HepG2 (cell line): ENCODE data around the gene POGK. TPM values are rescaled to one million over a fixed set of nuclear protein-coding genes. Genes with fewer than 3 reads are reported as not detected.

Experiments
- DMAP1 ChIP-seq: IDR thresholded peaks from 2 replicates; pipeline ENCODE4 v1.6.1; 2016
- EED ChIP-seq: sonication (generic); formaldehyde crosslinking; IDR thresholded peaks from 2 replicates; pipeline ENCODE4 v1.5.0; 2020; ENCODE audit warnings: mild to moderate bottlenecking, missing genetic modification reagents
- PHF21A ChIP-seq: sonication (generic); formaldehyde crosslinking; IDR thresholded peaks from 2 replicates; pipeline ENCODE4 v1.5.0; 2020; ENCODE audit warnings: mild to moderate bottlenecking, missing genetic modification reagents
- RNF2 ChIP-seq: fragments of 450-650 bp; conservative IDR thresholded peaks from 2 replicates; pipeline ENCODE4 v1.6.1; 2016; ENCODE audit warnings: low read depth
- SNAPC2 ChIP-seq: sonication (generic); formaldehyde crosslinking; IDR thresholded peaks from 2 replicates; pipeline ENCODE4 v1.8.1; 2022; ENCODE audit warnings: mild to moderate bottlenecking, missing genetic modification reagents
- TCF12 ChIP-seq, 2 experiments: fragments of 450-650 bp in 1 of 2; sonication (generic) in 1 of 2; formaldehyde crosslinking in 1 of 2; IDR thresholded peaks; 2 replicates each; pipeline versions ENCODE4 v1.6.1 to v1.8.0; 2017 to 2022; ENCODE audit warnings: antibody characterized with exemption in 1 of 2, mild to moderate bottlenecking in 1 of 2, missing genetic modification reagents in 1 of 2, moderate library complexity in 1 of 2
- U2AF1 ChIP-seq: fragments of 200-400 bp; formaldehyde crosslinking; optimal IDR thresholded peaks from 2 replicates; pipeline ENCODE3; 2017; ENCODE audit warnings: mild to moderate bottlenecking, low read depth, low read length
- ZMYM4 ChIP-seq: sonication (generic); formaldehyde crosslinking; IDR thresholded peaks from 2 replicates; pipeline ENCODE4 v1.8.1; 2023; ENCODE audit warnings: mild to moderate bottlenecking, missing genetic modification reagents
- ZNF160 ChIP-seq: sonication (generic); formaldehyde crosslinking; IDR thresholded peaks from 2 replicates; pipeline ENCODE4 v1.8.0; 2022; ENCODE audit warnings: mild to moderate bottlenecking, inconsistent platforms, missing genetic modification reagents
- ZNF282 ChIP-seq: fragments of 450-650 bp; IDR thresholded peaks from 2 replicates; pipeline ENCODE4 v1.6.1; 2018; ENCODE audit not compliant: partially characterized antibody
- ZNF850 ChIP-seq: sonication (generic); formaldehyde crosslinking; conservative IDR thresholded peaks from 2 replicates; pipeline ENCODE4 v1.9.0; 2021; ENCODE audit warnings: mild to moderate bottlenecking, missing genetic modification reagents
- polyA plus RNA-seq, 8 experiments: library from polyadenylated mRNA; depleted of rRNA in 3 of 8; stranded (reverse) in 7 of 8; unstranded in 1 of 8; fragments of >200 nt; fragmentation: Illumina TruSeq in 4 of 8; extraction: Trizol in 4 of 8; gene quantifications; 2 replicates each; pipeline versions ENCODE4 v1.2.1 to v1.2.3, GENCODE V29; 2011 to 2016; ENCODE audit warnings: low read depth in 4 of 8, missing spikeins in 1 of 8, mixed read lengths in 1 of 8; ENCODE audit not compliant: insufficient read depth in 1 of 8
- total RNA-seq, 5 experiments: library from RNA; depleted of rRNA; stranded (reverse); fragments of >200 nt; fragmentation: Illumina TruSeq; extraction: Trizol; gene quantifications; 2 replicates each; pipeline ENCODE4 v1.2.3, GENCODE V29; 2016; ENCODE audit warnings: low read depth in 1 of 5
- TF ChIP-seq, protein P1 (sequence below): sonication (generic); formaldehyde crosslinking; IDR thresholded peaks from 2 replicates; pipeline ENCODE4 v1.5.0; 2020; ENCODE audit warnings: mild to moderate bottlenecking, missing genetic modification reagents, moderate library complexity
- TF ChIP-seq, protein P2 (sequence below): sonication (generic); formaldehyde crosslinking; IDR thresholded peaks from 2 replicates; pipeline ENCODE4 v1.5.0; 2020; ENCODE audit warnings: mild to moderate bottlenecking, missing genetic modification reagents, borderline replicate concordance
- TF ChIP-seq, protein P3 (sequence below): sonication (generic); formaldehyde crosslinking; IDR thresholded peaks from 2 replicates; pipeline ENCODE4 v1.4.0; 2020; ENCODE audit warnings: missing genetic modification reagents, borderline replicate concordance
- TF ChIP-seq, protein P4 (sequence below): IDR thresholded peaks from 2 replicates; pipeline ENCODE4 v1.6.1; 2016; ENCODE audit warnings: low read depth

POGK gene
- total and polyA plus RNA-seq, 2 of the 13 experiments (the other 11 are each of a cell fraction or from before 2014, with no cell fraction given): 4.8 to 16.2 TPM

DNA sequence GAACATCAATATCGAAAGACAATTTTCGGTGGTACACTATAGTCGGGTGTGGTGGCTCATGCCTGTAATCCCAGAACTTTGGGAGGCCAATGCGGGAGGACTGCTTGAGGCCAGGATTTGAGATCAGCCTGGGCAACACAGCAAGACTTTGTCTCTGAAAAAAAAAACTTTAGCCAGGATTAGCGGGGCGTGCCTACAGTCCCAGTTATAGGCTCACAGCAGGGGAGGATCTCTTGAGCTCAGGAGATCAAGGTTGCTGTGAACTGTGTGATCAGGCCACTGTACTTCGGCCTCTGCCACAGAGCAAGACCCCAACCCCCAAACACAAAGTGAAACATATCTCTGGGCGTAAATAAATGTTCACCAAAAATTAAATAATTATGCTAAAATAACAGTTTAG, 35.2 kb downstream of the POGK start (continued):
- no peak for TF ChIP-seq TCF12 (IDR thresholded peaks at IDR 0.05)
- no peak for TF ChIP-seq TCF12 (CRISPR knock-in tag; IDR thresholded peaks at IDR 0.05)
- no peak for TF ChIP-seq SNAPC2
- no peak for TF ChIP-seq EED (CRISPR knock-in tag)
- TF ChIP-seq PHF21A: peak; percentile 40; the same call in 1 of the 2 replicates
- TF ChIP-seq, protein P1, sequence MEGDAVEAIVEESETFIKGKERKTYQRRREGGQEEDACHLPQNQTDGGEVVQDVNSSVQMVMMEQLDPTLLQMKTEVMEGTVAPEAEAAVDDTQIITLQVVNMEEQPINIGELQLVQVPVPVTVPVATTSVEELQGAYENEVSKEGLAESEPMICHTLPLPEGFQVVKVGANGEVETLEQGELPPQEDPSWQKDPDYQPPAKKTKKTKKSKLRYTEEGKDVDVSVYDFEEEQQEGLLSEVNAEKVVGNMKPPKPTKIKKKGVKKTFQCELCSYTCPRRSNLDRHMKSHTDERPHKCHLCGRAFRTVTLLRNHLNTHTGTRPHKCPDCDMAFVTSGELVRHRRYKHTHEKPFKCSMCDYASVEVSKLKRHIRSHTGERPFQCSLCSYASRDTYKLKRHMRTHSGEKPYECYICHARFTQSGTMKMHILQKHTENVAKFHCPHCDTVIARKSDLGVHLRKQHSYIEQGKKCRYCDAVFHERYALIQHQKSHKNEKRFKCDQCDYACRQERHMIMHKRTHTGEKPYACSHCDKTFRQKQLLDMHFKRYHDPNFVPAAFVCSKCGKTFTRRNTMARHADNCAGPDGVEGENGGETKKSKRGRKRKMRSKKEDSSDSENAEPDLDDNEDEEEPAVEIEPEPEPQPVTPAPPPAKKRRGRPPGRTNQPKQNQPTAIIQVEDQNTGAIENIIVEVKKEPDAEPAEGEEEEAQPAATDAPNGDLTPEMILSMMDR (CRISPR knock-in tag): no peak
- peak; percentile 57; the same call in 1 of the 2 replicates for TF ChIP-seq ZMYM4
- no peak for TF ChIP-seq DMAP1 (CRISPR knock-in tag)
- TF ChIP-seq, protein P2, sequence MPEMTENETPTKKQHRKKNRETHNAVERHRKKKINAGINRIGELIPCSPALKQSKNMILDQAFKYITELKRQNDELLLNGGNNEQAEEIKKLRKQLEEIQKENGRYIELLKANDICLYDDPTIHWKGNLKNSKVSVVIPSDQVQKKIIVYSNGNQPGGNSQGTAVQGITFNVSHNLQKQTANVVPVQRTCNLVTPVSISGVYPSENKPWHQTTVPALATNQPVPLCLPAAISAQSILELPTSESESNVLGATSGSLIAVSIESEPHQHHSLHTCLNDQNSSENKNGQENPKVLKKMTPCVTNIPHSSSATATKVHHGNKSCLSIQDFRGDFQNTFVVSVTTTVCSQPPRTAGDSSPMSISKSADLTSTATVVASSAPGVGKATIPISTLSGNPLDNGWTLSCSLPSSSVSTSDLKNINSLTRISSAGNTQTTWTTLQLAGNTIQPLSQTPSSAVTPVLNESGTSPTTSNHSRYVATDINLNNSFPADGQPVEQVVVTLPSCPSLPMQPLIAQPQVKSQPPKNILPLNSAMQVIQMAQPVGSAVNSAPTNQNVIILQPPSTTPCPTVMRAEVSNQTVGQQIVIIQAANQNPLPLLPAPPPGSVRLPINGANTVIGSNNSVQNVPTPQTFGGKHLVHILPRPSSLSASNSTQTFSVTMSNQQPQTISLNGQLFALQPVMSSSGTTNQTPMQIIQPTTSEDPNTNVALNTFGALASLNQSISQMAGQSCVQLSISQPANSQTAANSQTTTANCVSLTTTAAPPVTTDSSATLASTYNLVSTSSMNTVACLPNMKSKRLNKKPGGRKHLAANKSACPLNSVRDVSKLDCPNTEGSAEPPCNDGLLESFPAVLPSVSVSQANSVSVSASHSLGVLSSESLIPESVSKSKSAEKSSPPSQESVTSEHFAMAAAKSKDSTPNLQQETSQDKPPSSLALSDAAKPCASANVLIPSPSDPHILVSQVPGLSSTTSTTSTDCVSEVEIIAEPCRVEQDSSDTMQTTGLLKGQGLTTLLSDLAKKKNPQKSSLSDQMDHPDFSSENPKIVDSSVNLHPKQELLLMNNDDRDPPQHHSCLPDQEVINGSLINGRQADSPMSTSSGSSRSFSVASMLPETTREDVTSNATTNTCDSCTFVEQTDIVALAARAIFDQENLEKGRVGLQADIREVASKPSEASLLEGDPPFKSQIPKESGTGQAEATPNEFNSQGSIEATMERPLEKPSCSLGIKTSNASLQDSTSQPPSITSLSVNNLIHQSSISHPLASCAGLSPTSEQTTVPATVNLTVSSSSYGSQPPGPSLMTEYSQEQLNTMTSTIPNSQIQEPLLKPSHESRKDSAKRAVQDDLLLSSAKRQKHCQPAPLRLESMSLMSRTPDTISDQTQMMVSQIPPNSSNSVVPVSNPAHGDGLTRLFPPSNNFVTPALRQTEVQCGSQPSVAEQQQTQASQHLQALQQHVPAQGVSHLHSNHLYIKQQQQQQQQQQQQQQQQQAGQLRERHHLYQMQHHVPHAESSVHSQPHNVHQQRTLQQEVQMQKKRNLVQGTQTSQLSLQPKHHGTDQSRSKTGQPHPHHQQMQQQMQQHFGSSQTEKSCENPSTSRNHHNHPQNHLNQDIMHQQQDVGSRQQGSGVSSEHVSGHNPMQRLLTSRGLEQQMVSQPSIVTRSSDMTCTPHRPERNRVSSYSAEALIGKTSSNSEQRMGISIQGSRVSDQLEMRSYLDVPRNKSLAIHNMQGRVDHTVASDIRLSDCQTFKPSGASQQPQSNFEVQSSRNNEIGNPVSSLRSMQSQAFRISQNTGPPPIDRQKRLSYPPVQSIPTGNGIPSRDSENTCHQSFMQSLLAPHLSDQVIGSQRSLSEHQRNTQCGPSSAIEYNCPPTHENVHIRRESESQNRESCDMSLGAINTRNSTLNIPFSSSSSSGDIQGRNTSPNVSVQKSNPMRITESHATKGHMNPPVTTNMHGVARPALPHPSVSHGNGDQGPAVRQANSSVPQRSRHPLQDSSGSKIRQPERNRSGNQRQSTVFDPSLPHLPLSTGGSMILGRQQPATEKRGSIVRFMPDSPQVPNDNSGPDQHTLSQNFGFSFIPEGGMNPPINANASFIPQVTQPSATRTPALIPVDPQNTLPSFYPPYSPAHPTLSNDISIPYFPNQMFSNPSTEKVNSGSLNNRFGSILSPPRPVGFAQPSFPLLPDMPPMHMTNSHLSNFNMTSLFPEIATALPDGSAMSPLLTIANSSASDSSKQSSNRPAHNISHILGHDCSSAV: no peak
- TF ChIP-seq U2AF1: no peak
- TF ChIP-seq, protein P3, sequence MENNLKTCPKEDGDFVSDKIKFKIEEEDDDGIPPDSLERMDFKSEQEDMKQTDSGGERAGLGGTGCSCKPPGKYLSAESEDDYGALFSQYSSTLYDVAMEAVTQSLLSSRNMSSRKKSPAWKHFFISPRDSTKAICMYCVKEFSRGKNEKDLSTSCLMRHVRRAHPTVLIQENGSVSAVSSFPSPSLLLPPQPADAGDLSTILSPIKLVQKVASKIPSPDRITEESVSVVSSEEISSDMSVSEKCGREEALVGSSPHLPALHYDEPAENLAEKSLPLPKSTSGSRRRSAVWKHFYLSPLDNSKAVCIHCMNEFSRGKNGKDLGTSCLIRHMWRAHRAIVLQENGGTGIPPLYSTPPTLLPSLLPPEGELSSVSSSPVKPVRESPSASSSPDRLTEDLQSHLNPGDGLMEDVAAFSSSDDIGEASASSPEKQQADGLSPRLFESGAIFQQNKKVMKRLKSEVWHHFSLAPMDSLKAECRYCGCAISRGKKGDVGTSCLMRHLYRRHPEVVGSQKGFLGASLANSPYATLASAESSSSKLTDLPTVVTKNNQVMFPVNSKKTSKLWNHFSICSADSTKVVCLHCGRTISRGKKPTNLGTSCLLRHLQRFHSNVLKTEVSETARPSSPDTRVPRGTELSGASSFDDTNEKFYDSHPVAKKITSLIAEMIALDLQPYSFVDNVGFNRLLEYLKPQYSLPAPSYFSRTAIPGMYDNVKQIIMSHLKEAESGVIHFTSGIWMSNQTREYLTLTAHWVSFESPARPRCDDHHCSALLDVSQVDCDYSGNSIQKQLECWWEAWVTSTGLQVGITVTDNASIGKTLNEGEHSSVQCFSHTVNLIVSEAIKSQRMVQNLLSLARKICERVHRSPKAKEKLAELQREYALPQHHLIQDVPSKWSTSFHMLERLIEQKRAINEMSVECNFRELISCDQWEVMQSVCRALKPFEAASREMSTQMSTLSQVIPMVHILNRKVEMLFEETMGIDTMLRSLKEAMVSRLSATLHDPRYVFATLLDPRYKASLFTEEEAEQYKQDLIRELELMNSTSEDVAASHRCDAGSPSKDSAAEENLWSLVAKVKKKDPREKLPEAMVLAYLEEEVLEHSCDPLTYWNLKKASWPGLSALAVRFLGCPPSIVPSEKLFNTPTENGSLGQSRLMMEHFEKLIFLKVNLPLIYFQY: no peak
- no peak for TF ChIP-seq ZNF160
- TF ChIP-seq, protein P4, sequence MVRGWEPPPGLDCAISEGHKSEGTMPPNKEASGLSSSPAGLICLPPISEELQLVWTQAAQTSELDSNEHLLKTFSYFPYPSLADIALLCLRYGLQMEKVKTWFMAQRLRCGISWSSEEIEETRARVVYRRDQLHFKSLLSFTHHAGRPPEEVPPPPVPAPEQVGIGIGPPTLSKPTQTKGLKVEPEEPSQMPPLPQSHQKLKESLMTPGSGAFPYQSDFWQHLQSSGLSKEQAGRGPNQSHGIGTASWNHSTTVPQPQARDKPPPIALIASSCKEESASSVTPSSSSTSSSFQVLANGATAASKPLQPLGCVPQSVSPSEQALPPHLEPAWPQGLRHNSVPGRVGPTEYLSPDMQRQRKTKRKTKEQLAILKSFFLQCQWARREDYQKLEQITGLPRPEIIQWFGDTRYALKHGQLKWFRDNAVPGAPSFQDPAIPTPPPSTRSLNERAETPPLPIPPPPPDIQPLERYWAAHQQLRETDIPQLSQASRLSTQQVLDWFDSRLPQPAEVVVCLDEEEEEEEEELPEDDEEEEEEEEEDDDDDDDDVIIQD (CRISPR knock-in tag): peak; percentile 57; the same call in 1 of the 2 replicates
- TF ChIP-seq ZNF282: no peak
- TF ChIP-seq ZNF850 (CRISPR knock-in tag): no peak
- no peak for TF ChIP-seq RNF2
